Gastrocnemius medialis (tissue), 4 donors: ENCODE measurements around the gene GSG1L. TPM values are rescaled to one million over a fixed set of nuclear protein-coding genes. Genes with fewer than 3 reads are reported as not detected.

Experiments used
- ATAC-seq, 2 donors: fragments of 150-250 bp; one replicate each; pipeline ENCODE4 v1.9.1; 2016
- DNase-seq, 2 donors: peaks; one replicate each; pipeline ENCODE4 v3.0.0-alpha.2; 2019
- H3K27ac ChIP-seq, 4 donors: fragments of 200-600 bp; sonication (generic); 1 replicate in 1 of 4; 2 replicates in 3 of 4; pipeline ENCODE4 v1.5.1; 2016 to 2018; ENCODE audit warnings: mild to moderate bottlenecking in 2 of 4, moderate library complexity in 1 of 4
- H3K27me3 ChIP-seq, 3 donors: fragments of 200-600 bp; sonication (generic) in 2 of 3; 1 replicate in 1 of 3; 2 replicates in 2 of 3; pipeline versions ENCODE4 v1.5.1 to v1.6.0; 2016 to 2019; ENCODE audit warnings: mild to moderate bottlenecking in 1 of 3, moderate library complexity in 1 of 3
- H3K36me3 ChIP-seq, 2 donors: fragments of 200-600 bp; sonication (generic) in 1 of 2; one replicate each; pipeline ENCODE4 v1.5.1; 2017 to 2018
- H3K4me1 ChIP-seq, 2 donors: fragments of 200-600 bp; sonication (generic) in 1 of 2; one replicate each; pipeline ENCODE4 v1.5.1; 2016 to 2017; ENCODE audit warnings: mild to moderate bottlenecking in 2 of 2
- H3K4me3 ChIP-seq, 4 donors: fragments of 200-600 bp; sonication (generic) in 3 of 4; 1 replicate in 1 of 4; 2 replicates in 3 of 4; pipeline ENCODE4 v1.5.1; 2016 to 2019; ENCODE audit warnings: mild to moderate bottlenecking in 2 of 4
- H3K9me3 ChIP-seq, 3 donors: fragments of 200-600 bp; sonication (generic) in 2 of 3; 1 replicate in 1 of 3; 2 replicates in 2 of 3; pipeline ENCODE4 v1.5.1; 2016 to 2019
- POLR2A ChIP-seq, 2 donors: fragments of 450-650 bp; IDR thresholded peaks; one replicate each; pipeline ENCODE4 v1.6.1; 2017; ENCODE audit warnings: antibody characterized with exemption in 2 of 2, mild to moderate bottlenecking in 2 of 2, moderate library complexity in 2 of 2
- in situ Hi-C, 4 donors: fragments of 200-750 bp; cut with MboI; loops; one replicate each; pipeline versions ENCODE4 v1.15.0 to v1.8.0; 2017; ENCODE audit warnings: low sequenced_read_pairs in 4 of 4
- intact Hi-C: fragments of 100-400 bp; cut with DNase I; formaldehyde crosslinking; loops from one replicate; pipeline ENCODE4 v1.15.1; 2023; ENCODE audit warnings: low total_unique reads
- total RNA-seq, 4 donors: library from RNA; depleted of rRNA; stranded (reverse); fragments of >200 nt; gene quantifications; one replicate each; pipeline versions ENCODE4 v1.1.0 to v1.2.3, GENCODE V29; 2016
- TF ChIP-seq, protein P1 (sequence below), 5 experiments: fragments of 450-650 bp in 3 of 5; fragments of 200-600 bp in 2 of 5; sonication (generic) in 2 of 5; IDR thresholded peaks in 4 of 5; conservative IDR thresholded peaks in 1 of 5; 1 replicate in 4 of 5; 2 replicates in 1 of 5; pipeline ENCODE4 v1.5.1; 2016 to 2019; ENCODE audit warnings: antibody characterized with exemption in 5 of 5, mild to moderate bottlenecking in 3 of 5, moderate library complexity in 3 of 5

GSG1L gene
- total RNA-seq, 4 donors from 2014 or later, result not detected

DNA sequence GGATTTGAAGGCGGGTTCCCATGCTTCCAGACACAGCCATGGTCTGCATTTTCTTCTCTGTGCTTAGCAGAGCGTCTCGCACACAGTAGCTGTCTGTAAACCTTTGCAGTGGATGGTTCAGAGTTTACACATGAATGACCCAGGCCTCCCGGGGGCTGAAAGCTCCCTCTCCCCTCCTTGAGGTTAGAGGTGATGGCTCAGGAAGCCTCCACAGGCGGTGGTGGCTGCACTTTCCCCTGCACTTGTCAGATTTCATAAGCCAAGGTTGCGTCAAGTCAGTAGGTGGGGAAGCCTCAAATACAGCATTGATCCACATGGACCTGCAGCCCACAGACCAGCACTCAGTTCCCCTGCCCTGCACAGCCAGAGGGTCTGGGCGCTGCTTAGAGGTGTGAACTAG is 301.7 kb downstream of the GSG1L start:
- TF ChIP-seq POLR2A (IDR thresholded peaks at IDR 0.05), result no peak
- TF ChIP-seq, protein P1, sequence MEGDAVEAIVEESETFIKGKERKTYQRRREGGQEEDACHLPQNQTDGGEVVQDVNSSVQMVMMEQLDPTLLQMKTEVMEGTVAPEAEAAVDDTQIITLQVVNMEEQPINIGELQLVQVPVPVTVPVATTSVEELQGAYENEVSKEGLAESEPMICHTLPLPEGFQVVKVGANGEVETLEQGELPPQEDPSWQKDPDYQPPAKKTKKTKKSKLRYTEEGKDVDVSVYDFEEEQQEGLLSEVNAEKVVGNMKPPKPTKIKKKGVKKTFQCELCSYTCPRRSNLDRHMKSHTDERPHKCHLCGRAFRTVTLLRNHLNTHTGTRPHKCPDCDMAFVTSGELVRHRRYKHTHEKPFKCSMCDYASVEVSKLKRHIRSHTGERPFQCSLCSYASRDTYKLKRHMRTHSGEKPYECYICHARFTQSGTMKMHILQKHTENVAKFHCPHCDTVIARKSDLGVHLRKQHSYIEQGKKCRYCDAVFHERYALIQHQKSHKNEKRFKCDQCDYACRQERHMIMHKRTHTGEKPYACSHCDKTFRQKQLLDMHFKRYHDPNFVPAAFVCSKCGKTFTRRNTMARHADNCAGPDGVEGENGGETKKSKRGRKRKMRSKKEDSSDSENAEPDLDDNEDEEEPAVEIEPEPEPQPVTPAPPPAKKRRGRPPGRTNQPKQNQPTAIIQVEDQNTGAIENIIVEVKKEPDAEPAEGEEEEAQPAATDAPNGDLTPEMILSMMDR (IDR thresholded peaks at IDR 0.05 in 4 of 5, conservative IDR thresholded peaks at IDR 0.05 in 1 of 5), result no peak
- DNase-seq (no peak), ATAC-seq (no peak)
- intact Hi-C loops (no loop called here), in situ Hi-C loops (no loop called here)
- Histone ChIP-seq H3K4me1 (no peaks in the 10 kb centered on the region), H3K27ac (no peak overlapping the region), H3K27me3 (no peaks in the 10 kb centered on the region), H3K4me3 (no peak overlapping the region), H3K9me3 (no peaks in the 10 kb centered on the region), H3K36me3 (peaks cover 0 to 6% of the 10 kb centered on the region in 2 donors)

DNA sequence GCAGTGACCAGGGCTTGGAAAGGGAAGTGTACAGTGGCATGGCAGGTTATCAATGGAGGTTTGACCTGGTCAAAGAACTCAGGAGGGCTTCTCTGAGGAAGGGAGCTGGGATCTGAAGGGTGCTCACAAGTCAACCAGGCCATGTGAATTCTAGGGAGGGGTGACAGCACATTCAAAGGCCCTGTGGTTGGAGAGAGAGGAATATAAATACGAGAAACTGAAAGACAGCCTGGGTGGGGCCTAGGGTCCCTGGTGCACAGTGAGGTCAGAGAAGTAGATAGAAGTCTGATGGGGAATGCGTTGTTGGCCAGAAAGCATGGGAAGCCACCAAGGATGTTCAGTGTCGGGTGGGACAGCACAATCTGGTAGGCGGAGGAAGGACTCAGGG is 302.7 kb downstream of the GSG1L start:
- H3K27me3 ChIP-seq, result no peaks in the 10 kb centered on the region
- H3K27ac ChIP-seq, result no peak overlapping the region
- no peak for ATAC-seq
- H3K36me3 ChIP-seq, result peaks cover 0 to 6% of the 10 kb centered on the region in 2 donors
- no peak for TF ChIP-seq POLR2A (IDR thresholded peaks at IDR 0.05)
- TF ChIP-seq, protein P1 (IDR thresholded peaks at IDR 0.05 in 4 of 5, conservative IDR thresholded peaks at IDR 0.05 in 1 of 5), result no peak
- no peaks in the 10 kb centered on the region for H3K4me1 ChIP-seq
- in situ Hi-C loops (no loop called here), intact Hi-C loops (no loop called here)
- H3K9me3 ChIP-seq, result no peaks in the 10 kb centered on the region
- H3K4me3 ChIP-seq, result no peak overlapping the region
- no peak for DNase-seq

- Histone ChIP-seq H3K36me3 (peaks cover 0 to 6% of the 10 kb centered on the region in 2 donors), H3K9me3 (no peaks in the 10 kb centered on the region), H3K27me3 (no peaks in the 10 kb centered on the region), H3K4me3 (no peak overlapping the region), H3K4me1 (no peaks in the 10 kb centered on the region), H3K27ac (no peak overlapping the region)
- ATAC-seq, result no peak
- TF ChIP-seq POLR2A (IDR thresholded peaks at IDR 0.05), result no peak
- TF ChIP-seq, protein P1 (IDR thresholded peaks at IDR 0.05 in 4 of 5, conservative IDR thresholded peaks at IDR 0.05 in 1 of 5), result no peak
- in situ Hi-C loops (no loop called here), intact Hi-C loops (no loop called here)
- DNase-seq, result no peak
These were observed 303.3 kb downstream of the GSG1L start for GRCh38 chr16:27759967-27760788.

- no peak overlapping the region for H3K4me3 ChIP-seq
- in situ Hi-C loops (no loop called here), intact Hi-C loops (no loop called here)
- no peaks in the 10 kb centered on the region for H3K27me3 ChIP-seq
- TF ChIP-seq, protein P1 (IDR thresholded peaks at IDR 0.05 in 4 of 5, conservative IDR thresholded peaks at IDR 0.05 in 1 of 5), result no peak
- no peak for DNase-seq
- H3K9me3 ChIP-seq, result no peaks in the 10 kb centered on the region
- H3K27ac ChIP-seq, result no peak overlapping the region
- no peak for ATAC-seq
- no peaks in the 10 kb centered on the region for H3K4me1 ChIP-seq
- peaks cover 0 to 6% of the 10 kb centered on the region in 2 donors for H3K36me3 ChIP-seq
These were observed 304.1 kb downstream of the GSG1L start for GRCh38 chr16:27759301-27759871.
